K562 (cell line): Measurements from ENCODE around the gene IGF1R. TPM values are rescaled to one million over a fixed set of nuclear protein-coding genes. Genes with fewer than 3 reads are reported as not detected.

Source experiments
- ATAC-seq: fragments of 200-7000 bp; cut with Tn5 transposase; 3 replicates; pipeline ENCODE4 v1.9.1; 2020; ENCODE audit warnings: moderate library complexity
- BruUV-seq: library from RNA; stranded (reverse); fragments of 400-500 nt; replicated peaks from 2 replicates; lab custom pipeline; 2021; lab: Mats Ljungman, UMichigan
- CTCF ChIA-PET: fragments of 300-600 bp; formaldehyde crosslinking; extraction: SDS; loops from one replicate; lab custom pipeline; 2021; ENCODE audit warnings: low intra/inter-chr PET ratio; lab: Yijun Ruan, JAX
- POLR2A ChIA-PET: fragments of 300-600, 350-650 bp; sonication (Branson Sonifier 250); formaldehyde crosslinking; extraction: SDS; loops from one replicate; lab custom pipeline; 2021; ENCODE audit warnings: antibody characterized with exemption, inconsistent platforms; lab: Yijun Ruan, JAX
- DNase-seq, 4 experiments: peaks; one replicate each; pipeline versions ENCODE4 v3.0.0 to v3.0.0-alpha.2; 2011 to 2018; ENCODE audit warnings: low spot score in 3 of 4, mixed read lengths in 3 of 4; ENCODE audit errors: extremely low read depth in 1 of 4
- FAIRE-seq: peaks from 2 replicates; lab custom pipeline; 2011; peaks lifted over from hg19 to GRCh38; lab: Jason Lieb, UNC
- H2AFZ ChIP-seq: 2 replicates; pipeline ENCODE4 v1.6.0; 2011; ENCODE audit warnings: low read depth, low read length, control low read depth, inconsistent platforms
- H3K27ac ChIP-seq: fragments of 200-600 bp; 3 replicates; pipeline ENCODE4 v1.8.0; 2011; ENCODE audit warnings: low read depth, mild to moderate bottlenecking, control low read depth, inconsistent platforms, low read length, moderate library complexity, mixed read lengths; ENCODE audit errors: extremely low read depth
- H3K27me3 ChIP-seq, 2 experiments: fragments of 300-600 bp in 1 of 2; 2 replicates in 1 of 2; 3 replicates in 1 of 2; pipeline versions ENCODE4 v1.6.0 to v1.8.0; 2011; ENCODE audit warnings: inconsistent platforms in 2 of 2, low read length in 2 of 2, mild to moderate bottlenecking in 1 of 2, mixed read lengths in 1 of 2, moderate library complexity in 1 of 2; ENCODE audit not compliant: control insufficient read depth in 2 of 2, insufficient read depth in 2 of 2
- H3K36me3 ChIP-seq: fragments of 300-600 bp; 3 replicates; pipeline ENCODE4 v1.8.0; 2011; ENCODE audit warnings: mild to moderate bottlenecking, low read length, inconsistent platforms; ENCODE audit not compliant: control insufficient read depth, insufficient read depth
- H3K4me1 ChIP-seq, 2 experiments: fragments of 200-600 bp in 1 of 2; replicated peaks in 1 of 2; 2 replicates in 1 of 2; 3 replicates in 1 of 2; pipeline versions ENCODE4 v1.5.1 to v1.8.0; 2011; ENCODE audit warnings: inconsistent platforms in 2 of 2, low read length in 2 of 2, mild to moderate bottlenecking in 1 of 2, mixed read lengths in 1 of 2, moderate library complexity in 1 of 2; ENCODE audit not compliant: control insufficient read depth in 2 of 2, insufficient read depth in 2 of 2
- H3K4me2 ChIP-seq: 2 replicates; pipeline ENCODE4 v1.6.1; 2011; ENCODE audit warnings: low read length, control low read depth, inconsistent platforms, mixed read lengths; ENCODE audit not compliant: insufficient read depth
- H3K4me3 ChIP-seq: fragments of 200-600 bp; sonication (generic), shearing (Covaris generic); 2 replicates; pipeline ENCODE4 v1.5.1; 2016; ENCODE audit warnings: control low read depth, inconsistent platforms
- H3K79me2 ChIP-seq: fragments of 200-600 bp; 3 replicates; pipeline ENCODE4 v1.8.0; 2011; ENCODE audit warnings: low read length, inconsistent platforms; ENCODE audit not compliant: control insufficient read depth, insufficient read depth
- H3K9ac ChIP-seq, 2 experiments: 2 replicates each; pipeline versions ENCODE4 v1.6.0 to v1.6.1; 2011; ENCODE audit warnings: low read depth in 2 of 2, low read length in 2 of 2, control low read depth in 1 of 2, inconsistent platforms in 1 of 2, mild to moderate bottlenecking in 1 of 2, mixed read lengths in 1 of 2; ENCODE audit not compliant: insufficient read depth in 1 of 2
- H3K9me1 ChIP-seq: one replicate; pipeline ENCODE4 v1.6.0; 2011; ENCODE audit warnings: inconsistent platforms, mild to moderate bottlenecking, low read length, moderate library complexity; ENCODE audit not compliant: control insufficient read depth, insufficient read depth
- H3K9me3 ChIP-seq: replicated peaks from 2 replicates; pipeline ENCODE4 v1.5.1; 2011; ENCODE audit warnings: low read depth, low read length, inconsistent platforms; ENCODE audit not compliant: control insufficient read depth, insufficient read depth
- H4K20me1 ChIP-seq: replicated peaks from 2 replicates; pipeline ENCODE4 v1.6.1; 2011; ENCODE audit warnings: low read length, inconsistent platforms, mixed read lengths; ENCODE audit not compliant: control insufficient read depth, insufficient read depth
- ATF7 ChIP-seq: fragments of 450-650 bp; IDR thresholded peaks from 2 replicates; pipeline ENCODE4 v1.7.1; 2014; ENCODE audit warnings: mild to moderate bottlenecking, moderate library complexity
- L3MBTL2 ChIP-seq: fragments of 450-650 bp; IDR thresholded peaks from 2 replicates; pipeline ENCODE4 v1.6.1; 2016; ENCODE audit warnings: mild to moderate bottlenecking, moderate library complexity
- MIER1 ChIP-seq: fragments of 450-650 bp; IDR thresholded peaks from 2 replicates; pipeline ENCODE4 v1.6.1; 2016; ENCODE audit warnings: antibody characterized with exemption, mild to moderate bottlenecking, low read depth
- NFE2 ChIP-seq: IDR thresholded peaks from 2 replicates; pipeline ENCODE4 v1.6.1; 2014; ENCODE audit warnings: antibody characterized with exemption, low read depth
- POLR2A ChIP-seq: fragments of 450-650 bp; conservative IDR thresholded peaks from 2 replicates; pipeline ENCODE4 v1.6.1; 2016
- WGBS: fragments of 100-300 bp; shearing (Covaris generic); methylation state at CpG from one replicate; pipeline ENCODE4 v1.1.6; 2016; ENCODE audit warnings: low coverage, mixed read lengths; ENCODE audit not compliant: insufficient coverage; ENCODE audit errors: missing lambda C conversion rate; 5-methylcytosine and 5-hydroxymethylcytosine counted together
- in situ Hi-C: fragments of 300-500 bp; cut with MboI; formaldehyde crosslinking; loops from 4 replicates; pipeline ENCODE4 v1.15.0; 2018; ENCODE audit warnings: inconsistent platforms, mixed read lengths
- intact Hi-C: fragments of 100-400 bp; cut with micrococcal nuclease; formaldehyde crosslinking; loops from 2 replicates; pipeline ENCODE4 v1.14.2; 2022
- polyA plus RNA-seq, 8 experiments: library from polyadenylated mRNA; depleted of rRNA in 4 of 8; stranded (reverse) in 5 of 8; unstranded in 3 of 8; fragments of >200 nt; fragmentation: Nextera tagmentation in 2 of 8; fragmentation: Illumina TruSeq in 1 of 8; extraction: Ambion mirVana in 2 of 8; extraction: Trizol in 1 of 8; gene quantifications; 2 replicates each; pipeline versions ENCODE4 v1.2.1 to v1.2.3, GENCODE V29; 2011 to 2014; ENCODE audit warnings: inconsistent platforms in 1 of 8, missing spikeins in 1 of 8
- total RNA-seq, 7 experiments: library from RNA; depleted of rRNA in 6 of 7; stranded (reverse); fragments of >200 nt in 6 of 7; fragmentation: Illumina TruSeq in 2 of 7; extraction: Trizol in 2 of 7; gene quantifications; 2 replicates each; pipeline versions ENCODE4 v1.2.1 to v1.2.3, GENCODE V29; 2011 to 2021; ENCODE audit warnings: low replicate concordance in 1 of 7

The IGF1R gene
- total and polyA plus RNA-seq, 9 of the 15 experiments (the other 6 are each of a cell fraction or from before 2014, with no cell fraction given), result 0.35 to 8.0 (median 1.6) TPM

- no peak overlapping the region for H3K4me3 ChIP-seq
- no peak overlapping the region for H3K9ac ChIP-seq
- H2AFZ ChIP-seq, result no peak overlapping the region
- FAIRE-seq (no peak), DNase-seq (no peak), ATAC-seq (no peak)
- H3K79me2 ChIP-seq, result no peaks in the 10 kb centered on the region
- no peak overlapping the region for H3K27ac ChIP-seq
- peaks cover 0 to 15% of the 10 kb centered on the region in 2 experiments; a peak in 2 of 5 replicates for H3K27me3 ChIP-seq
- TF ChIP-seq NFE2 (peak; percentile 12; the same call in 1 of the 2 replicates), MIER1 (no peak)
- no peaks in the 10 kb centered on the region for H3K36me3 ChIP-seq
- peaks cover 8% of the 10 kb centered on the region; the same call in 1 of the 2 replicates for H4K20me1 ChIP-seq
- no peaks in the 10 kb centered on the region for H3K4me1 ChIP-seq
- H3K4me2 ChIP-seq, result no peak overlapping the region
- POLR2A ChIA-PET, result interaction anchor here (1.2 kb wide), 1 partner anchor 14 kb away, joined by 5 read pairs; no protein-coding TSS in a partner anchor
- no peaks in the 10 kb centered on the region for H3K9me3 ChIP-seq
- H3K9me1 ChIP-seq, result no peaks in the 10 kb centered on the region
- intact Hi-C loops (no loop called here), in situ Hi-C loops (no loop called here)
- no TSS peak for BruUV-seq
- CTCF ChIA-PET, result no interaction called here
- WGBS, result 0% methylated on average over 9 of the region's 9 CpGs
These were observed 26.0 kb downstream of the IGF1R start for GRCh38 chr15:98674336-98674735.

- no peak overlapping the region for H3K4me3 ChIP-seq
- in situ Hi-C loops, result no loop called here
- TF ChIP-seq L3MBTL2 (no peak), POLR2A (no peak), ATF7 (no peak)
- H3K9me1 ChIP-seq, result no peaks in the 10 kb centered on the region
- no peaks in the 10 kb centered on the region for H3K9me3 ChIP-seq
- peaks cover 9% of the 10 kb centered on the region for H4K20me1 ChIP-seq
- no peak overlapping the region for H3K27ac ChIP-seq
- no peaks in the 10 kb centered on the region for H3K79me2 ChIP-seq
- no peak overlapping the region for H3K9ac ChIP-seq
- ATAC-seq, result no peak
- H2AFZ ChIP-seq, result no peak overlapping the region
- H3K4me2 ChIP-seq, result no peak overlapping the region
- no peak for FAIRE-seq
- 4% methylated on average over 7 of the region's 7 CpGs for WGBS
- no TSS peak for BruUV-seq
- POLR2A ChIA-PET, result no interaction called here
- peaks cover 0 to 17% of the 10 kb centered on the region in 2 experiments; a peak in 2 of 5 replicates for H3K27me3 ChIP-seq
- DNase-seq, result no peak
- CTCF ChIA-PET, result no interaction called here
- H3K36me3 ChIP-seq, result no peaks in the 10 kb centered on the region
- H3K4me1 ChIP-seq, result no peaks in the 10 kb centered on the region
- intact Hi-C loops, result no loop called here
These were observed 28.4 kb downstream of the IGF1R start for GRCh38 chr15:98676586-98677270.
